Islet precursor cell (in vitro differentiated cells): Measurements from ENCODE around the gene TOLLIP.
"Not testable (repeated sequence)": the region's sequence is repeated elsewhere in the genome, so short reads cannot be mapped to it uniquely, and the experiment has no call there.

Experiments used
- DNase-seq: peaks from one replicate; pipeline ENCODE4 v3.0.0-alpha.2; 2018

The TOLLIP gene

DNA sequence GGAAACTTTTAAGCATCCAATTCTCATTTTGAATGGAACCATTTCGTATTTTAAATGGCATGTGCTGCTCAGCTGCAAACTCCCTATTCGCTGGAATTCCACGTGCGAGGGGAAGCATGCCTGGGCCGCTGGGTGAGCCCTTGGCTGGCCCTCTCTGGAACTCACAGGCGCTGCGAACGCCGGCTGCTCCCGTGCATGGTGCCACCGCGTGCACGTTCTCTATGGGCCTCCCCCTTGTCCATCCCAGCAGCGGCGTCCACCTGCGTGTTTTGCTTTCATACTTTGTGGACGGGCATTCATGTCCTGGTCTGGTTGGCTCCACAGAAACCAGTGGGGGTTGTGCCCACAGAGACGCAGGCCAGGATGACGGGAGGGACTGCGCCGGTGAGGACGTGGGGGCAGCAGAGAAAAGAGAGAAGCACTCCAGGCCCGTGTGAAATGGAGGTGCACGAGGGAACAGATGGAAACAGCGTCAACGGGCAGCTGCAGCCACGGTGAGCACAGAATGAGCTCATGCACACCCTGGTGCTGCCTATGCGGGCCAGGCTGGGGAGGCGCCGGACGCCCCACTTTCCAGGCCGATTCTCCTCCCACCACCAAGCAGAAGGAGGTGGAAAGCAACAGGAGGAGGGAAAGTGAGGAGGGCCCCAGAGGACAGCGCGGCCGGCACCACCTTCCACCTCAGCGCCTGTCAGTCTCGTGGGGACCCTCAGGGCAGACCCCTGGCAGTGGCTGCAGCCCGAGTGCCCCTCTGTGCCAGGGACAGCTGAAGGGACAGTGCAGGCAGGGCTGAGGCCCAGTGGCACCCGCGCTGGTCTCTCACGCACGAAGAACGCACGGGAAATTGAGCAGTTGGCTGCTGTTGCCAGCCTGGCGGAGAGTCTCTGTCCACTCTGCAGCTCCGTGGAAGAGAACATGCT is 29.1 kb downstream of the TOLLIP start:
- DNase-seq: no peak

- no peak for DNase-seq
These were observed 29.8 kb downstream of the TOLLIP start for GRCh38 chr11:1279674-1280055.

DNA sequence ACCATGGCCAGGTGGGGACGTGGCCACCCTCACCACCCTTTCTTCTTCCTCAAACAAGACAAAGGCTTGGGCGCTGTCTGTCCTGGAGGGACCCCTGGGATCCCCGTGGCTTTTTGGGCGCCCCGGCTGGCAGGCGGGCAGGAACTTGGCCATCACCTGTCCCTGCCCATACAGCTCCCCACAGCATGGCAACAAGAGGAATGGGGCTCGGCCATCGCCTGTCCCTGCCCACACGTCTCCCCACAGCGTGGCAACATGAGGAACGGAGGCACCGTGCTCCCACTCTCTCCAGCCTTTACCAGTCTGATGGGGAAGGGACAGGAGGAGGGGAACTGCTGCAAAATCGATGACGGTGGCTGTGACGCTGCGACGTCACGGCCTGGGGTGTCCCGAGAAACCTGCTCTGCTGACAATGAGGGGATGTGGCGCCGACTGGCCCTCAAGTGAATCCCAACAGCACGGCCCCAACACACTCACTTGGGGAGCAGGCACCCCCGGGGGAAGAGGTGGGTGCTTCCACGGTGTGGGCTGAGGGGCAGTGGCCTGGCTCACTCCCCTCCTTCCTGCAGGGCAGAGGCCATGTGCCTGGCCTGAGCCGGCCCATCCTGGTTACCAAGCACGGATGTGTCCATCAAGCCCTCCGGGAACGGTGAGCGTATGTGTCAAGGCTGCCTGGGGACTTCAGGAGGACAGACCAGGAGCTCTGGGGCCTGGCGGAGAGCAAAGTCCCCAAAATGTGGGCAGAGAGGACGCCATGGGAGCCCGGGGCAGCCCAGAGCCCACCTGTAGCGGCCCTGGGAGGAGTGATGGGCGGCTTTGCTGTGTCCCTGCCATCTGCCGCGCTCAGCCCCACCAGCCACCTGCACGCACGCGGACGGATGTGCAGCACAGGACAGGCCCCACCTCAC is 30.4 kb downstream of the TOLLIP start:
- DNase-seq: no peak

GRCh38 chr11:1277936-1278512 is 31.4 kb downstream of the TOLLIP start:
- no peak for DNase-seq

- DNase-seq: no peak
These were observed 32.4 kb downstream of the TOLLIP start for GRCh38 chr11:1276866-1277615.

DNA sequence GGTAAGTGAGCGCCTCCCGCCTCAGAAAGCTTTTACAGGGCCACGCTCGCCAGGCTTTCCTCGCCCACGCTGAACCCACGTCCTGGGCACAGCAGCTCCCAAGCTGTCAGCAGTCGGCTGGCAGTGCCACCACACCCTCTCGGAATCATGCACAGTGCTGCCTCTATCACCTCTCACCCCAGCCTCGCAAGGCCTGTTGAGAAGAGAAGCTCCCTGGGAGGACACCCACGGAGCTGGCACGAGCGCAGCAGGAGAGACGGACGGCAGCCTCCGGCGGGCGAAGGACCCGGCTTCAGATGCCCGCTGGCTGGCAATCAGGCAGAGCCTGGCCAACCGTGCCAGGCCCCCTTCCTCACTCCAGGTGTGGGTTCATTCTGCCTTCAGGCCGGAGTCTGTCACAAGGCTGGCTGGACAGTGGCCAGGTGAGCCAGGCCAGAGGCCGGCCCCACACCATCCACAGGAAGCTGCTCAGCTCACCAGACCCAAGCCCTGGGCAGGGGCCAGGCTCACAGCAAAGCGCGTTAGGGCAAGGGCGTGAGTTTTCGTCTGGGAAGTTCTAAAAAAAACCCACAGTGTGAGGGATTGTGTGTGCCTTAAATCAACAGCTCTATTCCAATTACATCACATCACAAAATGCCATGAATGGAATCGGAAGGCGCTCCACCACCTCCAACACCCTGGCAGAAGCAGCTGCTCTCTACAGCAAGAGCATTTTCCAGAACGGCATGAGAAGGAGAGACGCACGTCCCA is 33.2 kb downstream of the TOLLIP start:
- no peak for DNase-seq

GRCh38 chr11:1275021-1275420 is 34.4 kb downstream of the TOLLIP start:
- no peak for DNase-seq

DNA sequence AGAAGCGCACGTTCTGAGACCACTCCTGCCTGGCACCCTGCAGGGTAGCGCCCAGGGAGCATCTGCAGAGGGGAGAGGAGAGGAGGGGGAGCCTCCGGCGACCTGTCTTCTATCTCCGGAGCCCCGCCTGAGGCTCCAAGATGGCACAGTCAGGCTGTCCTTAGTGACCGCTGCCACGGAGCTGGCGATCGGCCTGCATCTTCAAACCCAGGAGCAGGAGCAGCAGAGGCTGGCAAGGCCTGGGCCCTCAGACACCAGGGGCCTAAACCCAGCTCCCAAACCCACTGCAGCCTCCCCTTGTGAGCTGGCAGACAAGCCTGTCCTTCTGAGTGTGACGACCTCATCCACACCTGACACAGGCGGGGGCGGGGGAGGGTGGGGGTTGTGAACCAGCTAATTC is 34.9 kb downstream of the TOLLIP start:
- no peak for DNase-seq

DNA sequence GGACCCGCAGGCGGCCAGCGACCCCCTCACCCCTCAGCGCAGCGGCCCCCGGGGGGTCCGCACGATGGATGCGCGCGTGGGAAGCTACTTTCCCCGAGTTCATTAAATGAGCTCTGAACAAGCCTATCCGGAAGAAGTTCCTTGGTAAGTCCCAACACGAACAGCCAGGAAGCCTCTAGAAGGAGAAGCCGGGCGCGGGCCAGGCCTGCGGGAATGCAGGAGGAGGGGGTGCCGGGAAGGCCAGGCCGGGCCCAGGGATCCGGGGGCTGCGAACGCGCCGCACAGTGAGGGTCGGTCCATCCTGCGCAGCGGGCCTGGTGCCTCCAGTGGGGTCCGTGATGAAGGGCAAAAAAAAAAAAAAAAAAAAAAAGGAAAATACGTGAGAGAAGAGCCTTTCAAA is 36.9 kb downstream of the TOLLIP start:
- no peak for DNase-seq

DNA sequence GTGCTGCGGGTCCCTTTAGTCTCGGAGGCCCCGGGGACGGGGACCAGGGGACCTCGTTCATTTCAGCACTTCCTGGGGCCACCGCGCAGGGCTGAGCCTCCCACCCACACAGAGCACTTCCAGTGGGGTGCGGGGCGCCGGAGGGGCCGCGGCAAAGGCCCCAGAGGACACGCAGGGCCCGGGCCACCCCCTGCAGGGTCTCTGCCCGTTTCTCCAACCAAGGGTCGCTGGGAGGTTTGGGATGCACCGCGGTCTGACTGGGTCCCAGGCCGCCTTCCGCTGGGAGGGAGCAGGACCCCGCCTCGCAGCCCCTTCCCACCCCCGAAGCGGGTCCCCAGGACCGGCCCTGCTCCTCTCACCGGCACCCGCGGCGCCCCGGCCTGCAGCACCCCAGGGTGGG is 37.5 kb downstream of the TOLLIP start:
- no peak for DNase-seq

GRCh38 chr11:1271406-1271805 is 38.0 kb downstream of the TOLLIP start:
- no peak for DNase-seq

- peak; percentile 71 for DNase-seq
These were observed 38.4 kb downstream of the TOLLIP start for GRCh38 chr11:1271002-1271401.

DNA sequence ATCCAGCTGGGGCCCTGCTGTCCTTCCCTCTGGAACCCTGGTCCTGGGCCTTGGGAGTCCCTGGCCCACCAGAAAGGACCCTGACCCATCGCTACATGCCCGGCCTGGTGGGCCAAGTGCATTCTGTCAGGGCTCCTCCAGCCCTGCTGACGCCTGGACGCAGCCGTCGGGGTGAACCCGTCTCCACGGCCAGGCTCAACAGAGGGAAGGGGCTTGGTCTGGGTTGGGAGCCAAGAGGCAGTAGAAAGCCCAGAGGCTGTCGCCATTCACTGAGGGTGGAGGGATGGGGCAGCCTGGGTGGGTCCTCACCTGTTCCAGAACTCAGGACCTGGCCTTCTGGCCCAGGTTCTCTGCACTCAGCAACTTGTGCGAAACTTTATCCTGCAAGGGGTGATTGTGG is 39.0 kb downstream of the TOLLIP start:
- DNase-seq: no peak

GRCh38 chr11:1269957-1270356 is 39.5 kb downstream of the TOLLIP start:
- DNase-seq: no peak

- DNase-seq: no peak
These were observed 41.9 kb downstream of the TOLLIP start for GRCh38 chr11:1267441-1268100.

- not testable (repeated sequence) for DNase-seq
These were observed 42.5 kb downstream of the TOLLIP start for GRCh38 chr11:1266976-1267375.

DNA sequence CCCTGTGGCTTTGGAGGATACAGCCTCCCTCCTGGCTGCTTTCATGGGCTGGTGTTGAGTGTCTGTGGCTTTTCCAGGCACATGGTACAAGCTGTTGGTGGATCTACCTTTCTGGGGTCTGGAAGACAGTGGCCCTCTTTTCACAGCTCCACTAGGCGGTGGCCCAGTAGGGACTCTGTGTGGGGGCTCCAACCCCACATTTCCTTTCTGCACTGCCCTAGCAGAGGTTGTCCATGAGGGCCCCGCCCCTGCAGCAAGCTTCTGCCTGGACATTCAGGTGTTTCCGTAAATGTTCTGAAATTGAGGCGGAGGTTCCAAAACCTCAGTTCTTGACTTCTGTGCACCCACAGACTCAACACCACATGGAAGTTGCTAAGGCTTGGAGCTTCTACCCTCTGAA is 44.0 kb downstream of the TOLLIP start:
- not testable (repeated sequence) for DNase-seq

- DNase-seq: not testable (repeated sequence)
These were observed 45.0 kb downstream of the TOLLIP start for GRCh38 chr11:1264444-1264843.

- DNase-seq: no peak
These were observed 46.4 kb downstream of the TOLLIP start for GRCh38 chr11:1263010-1263409.

GRCh38 chr11:1262172-1263006 is 47.0 kb downstream of the TOLLIP start:
- peak; percentile 93 for DNase-seq
